Thoracic aorta (tissue), 2 donors: ENCODE data around the gene ATXN3. TPM values are rescaled to one million over a fixed set of nuclear protein-coding genes. Genes with fewer than 3 reads are reported as not detected.

Source experiments
- ATAC-seq: fragments of 150-250 bp; one replicate; pipeline ENCODE4 v1.8.0; 2017; ENCODE audit warnings: low read depth; ENCODE audit not compliant: insufficient number of reproducible peaks, low FRiP score
- DNase-seq: peaks from one replicate; pipeline ENCODE4 v3.0.0-alpha.2; 2020; ENCODE audit warnings: low spot score
- H3K27ac ChIP-seq, 2 donors: fragments of 200-600 bp; sonication (generic); 1 replicate in 1 of 2; 2 replicates in 1 of 2; pipeline ENCODE4 v1.5.1; 2016; ENCODE audit warnings: mild to moderate bottlenecking in 2 of 2, moderate library complexity in 2 of 2
- H3K27me3 ChIP-seq: fragments of 200-600 bp; sonication (generic); replicated peaks from 2 replicates; pipeline ENCODE4 v1.6.0; 2016; ENCODE audit warnings: mild to moderate bottlenecking; ENCODE audit not compliant: insufficient read depth
- H3K36me3 ChIP-seq: fragments of 200-600 bp; sonication (generic); one replicate; pipeline ENCODE4 v1.5.1; 2016
- H3K4me1 ChIP-seq, 2 donors: fragments of 200-600 bp; sonication (generic); 1 replicate in 1 of 2; 2 replicates in 1 of 2; pipeline versions ENCODE4 v1.5.1 to v1.6.0; 2016; ENCODE audit warnings: low read depth in 2 of 2, mild to moderate bottlenecking in 1 of 2; ENCODE audit not compliant: control insufficient read depth in 1 of 2
- H3K4me3 ChIP-seq: fragments of 200-600 bp; sonication (generic); 2 replicates; pipeline ENCODE4 v1.5.1; 2016; ENCODE audit warnings: mild to moderate bottlenecking
- H3K9me3 ChIP-seq: fragments of 200-600 bp; sonication (generic); 2 replicates; pipeline ENCODE4 v1.5.1; 2016
- CTCF ChIP-seq: fragments of 200-600 bp; sonication (generic); IDR thresholded peaks from one replicate; pipeline ENCODE4 v1.5.1; 2019; ENCODE audit warnings: antibody characterized with exemption
- total RNA-seq, 2 donors: library from RNA; depleted of rRNA; stranded (reverse); fragments of >200 nt; gene quantifications; one replicate each; pipeline versions ENCODE4 v1.1.0 to v1.2.3, GENCODE V29; 2016

Gene ATXN3
- total RNA-seq: 10 to 100 TPM; 76.9 to 95.9 TPM

- Histone ChIP-seq H3K27me3 (no peaks in the 10 kb centered on the region), H3K36me3 (no peaks in the 10 kb centered on the region), H3K27ac (peak within 1 kb of the TSS; percentile 94 to 97), H3K4me3 (peak within 1 kb of the TSS; percentile 99), H3K4me1 (peaks cover 18 to 33% of the 10 kb centered on the region in 2 donors), H3K9me3 (no peaks in the 10 kb centered on the region)
- peak; percentile 61 for TF ChIP-seq CTCF
- peak; percentile 90 for DNase-seq
- ATAC-seq: peak; percentile 89
These were observed at the start of gene ATXN3 for GRCh38 chr14:92106143-92106926. TSS of gene ATXN3 (minus strand) at chr14:92106582. CDS start at chr14:92106552, 30 bp downstream.

GRCh38 chr14:92154283-92154942 lies 48.0 kb upstream of the ATXN3 start:
- no peaks in the 10 kb centered on the region for H3K27me3 ChIP-seq
- DNase-seq (no peak), ATAC-seq (no peak)
- peaks cover 0 to 19% of the 10 kb centered on the region in 2 donors for H3K4me1 ChIP-seq
- H3K4me3 ChIP-seq: peak overlapping the region; percentile 4
- TF ChIP-seq CTCF: no peak
- H3K9me3 ChIP-seq: no peaks in the 10 kb centered on the region
- peak overlapping the region; percentile 49 to 50 for H3K27ac ChIP-seq
- H3K36me3 ChIP-seq: peaks cover 21% of the 10 kb centered on the region

- no peak for TF ChIP-seq CTCF
- H3K27ac ChIP-seq: peak overlapping the region; percentile 49 to 50
- peaks cover 15% of the 10 kb centered on the region for H3K36me3 ChIP-seq
- no peaks in the 10 kb centered on the region for H3K9me3 ChIP-seq
- H3K4me1 ChIP-seq: peaks cover 0 to 19% of the 10 kb centered on the region in 2 donors
- no peak overlapping the region for H3K4me3 ChIP-seq
- no peak for ATAC-seq
- H3K27me3 ChIP-seq: no peaks in the 10 kb centered on the region
- DNase-seq: no peak
These were observed 47.2 kb upstream of the ATXN3 start for GRCh38 chr14:92153581-92153980.

GRCh38 chr14:92144708-92145107 lies 38.3 kb upstream of the ATXN3 start:
- no peak overlapping the region for H3K27ac ChIP-seq
- no peak for ATAC-seq
- DNase-seq: no peak
- no peaks in the 10 kb centered on the region for H3K9me3 ChIP-seq
- TF ChIP-seq CTCF: no peak
- peaks cover 3 to 18% of the 10 kb centered on the region in 2 donors for H3K4me1 ChIP-seq
- H3K36me3 ChIP-seq: peaks cover 17% of the 10 kb centered on the region
- no peaks in the 10 kb centered on the region for H3K27me3 ChIP-seq
- no peak overlapping the region for H3K4me3 ChIP-seq

GRCh38 chr14:92143962-92144361 lies 37.6 kb upstream of the ATXN3 start:
- Histone ChIP-seq H3K4me3 (no peak overlapping the region), H3K36me3 (peaks cover 17% of the 10 kb centered on the region), H3K4me1 (peaks cover 3 to 18% of the 10 kb centered on the region in 2 donors), H3K9me3 (no peaks in the 10 kb centered on the region), H3K27me3 (no peaks in the 10 kb centered on the region), H3K27ac (no peak overlapping the region)
- DNase-seq (no peak), ATAC-seq (no peak)
- no peak for TF ChIP-seq CTCF
